Measurements from ENCODE around the gene SNX8.
A peak's percentile ranks its signal among the peaks of the same experiment; 100 is the strongest.

The SNX8 gene

DNA sequence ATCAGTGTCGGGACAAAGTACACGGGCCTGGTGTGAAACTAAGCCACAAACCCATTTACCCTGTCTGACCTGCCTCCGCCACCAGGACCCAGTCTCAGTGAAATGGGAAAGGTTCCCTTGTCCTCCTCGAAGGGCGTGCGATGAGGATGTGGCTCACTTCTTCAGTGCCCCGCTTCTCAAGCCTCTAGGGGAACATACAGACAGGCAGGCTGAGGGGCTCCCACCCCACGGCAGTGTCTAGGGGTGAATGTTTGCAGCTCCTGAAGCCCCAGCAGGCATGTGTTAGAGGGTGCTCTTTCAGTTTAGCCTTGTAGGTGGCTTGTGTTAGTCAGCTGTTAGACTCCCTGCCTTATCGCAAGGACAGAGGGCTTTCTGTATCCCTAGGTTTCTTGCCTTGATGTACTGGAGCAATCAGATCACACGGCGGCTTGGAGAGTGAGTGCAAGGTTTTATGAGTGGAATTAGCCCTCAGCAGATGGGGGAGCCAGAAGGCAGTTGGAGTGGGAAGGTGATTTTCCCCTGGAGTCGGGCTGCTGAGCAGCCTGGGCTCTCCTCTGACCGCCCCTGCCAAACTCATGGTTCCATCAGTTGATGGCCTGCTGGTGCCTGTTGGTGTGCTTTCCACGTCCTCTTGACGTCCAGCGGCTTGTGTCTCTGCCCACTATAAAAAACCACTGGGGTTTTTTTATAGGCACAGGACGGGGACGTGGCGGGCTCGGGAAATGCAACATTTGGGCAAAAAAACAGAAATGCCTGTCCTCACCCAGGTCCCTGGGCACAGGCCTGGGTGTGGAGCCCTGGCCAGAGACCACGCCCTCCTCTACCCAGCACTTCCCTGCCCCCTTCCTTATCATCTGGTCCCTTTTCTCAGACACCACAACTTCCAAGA, 71.5 kb downstream of the SNX8 start:
- no peak for DNase-seq

- peak; percentile 39 for DNase-seq
Observed at GRCh38 chr7:2241580-2242540, 72.4 kb downstream of the SNX8 start, which contains the start of the genes MRM2 and NUDT1. Gene MRM2 (minus strand): TSS chr7:2242205. CDS start chr7:2242169, 36 bp downstream. Gene NUDT1 (plus strand): TSS chr7:2242226. CDS start chr7:2244575, 2,349 bp downstream.

DNA sequence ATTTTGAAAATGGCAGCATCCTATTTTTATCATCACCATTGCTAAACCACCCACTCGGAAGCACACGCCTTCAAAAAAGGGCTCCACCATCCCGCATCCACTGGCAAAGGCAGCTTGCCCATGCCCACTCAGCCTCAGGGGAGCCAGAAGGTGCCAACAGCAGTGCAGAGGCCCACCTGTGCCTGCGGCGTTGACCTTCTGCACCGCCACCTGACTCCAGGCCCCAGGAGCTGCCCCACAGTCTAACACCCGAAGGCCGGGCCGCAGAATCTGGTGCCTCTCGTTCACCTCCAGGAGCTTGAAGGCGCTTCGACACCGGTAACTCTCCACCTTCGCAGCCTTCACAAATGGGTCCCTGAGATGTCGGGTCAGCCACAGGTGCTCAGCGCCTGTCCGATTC, 75.0 kb downstream of the SNX8 start:
- no peak for DNase-seq

DNA sequence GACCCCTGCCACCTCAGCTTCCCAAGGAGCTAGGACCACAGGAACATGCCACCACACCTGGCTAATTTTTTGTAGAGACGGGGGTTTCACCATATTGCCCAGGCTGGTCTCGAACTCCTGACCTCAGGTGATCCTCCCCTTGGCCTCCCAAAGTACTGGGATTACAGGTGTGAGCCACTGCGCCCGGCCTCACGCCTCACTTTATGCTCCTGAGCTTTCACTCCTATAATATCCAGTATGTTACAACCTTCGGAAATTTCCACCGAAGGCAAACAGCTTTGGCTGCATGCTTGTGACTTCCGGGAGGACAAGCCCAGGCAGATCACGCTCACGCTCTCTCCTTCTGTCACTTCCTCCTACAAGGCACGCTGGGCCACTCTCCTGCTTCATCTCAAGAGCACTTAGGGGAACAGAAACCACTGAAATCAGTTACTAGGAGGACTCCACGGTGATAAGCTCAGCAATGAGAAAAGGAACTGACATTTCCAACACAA, 77.1 kb downstream of the SNX8 start:
- no peak for DNase-seq

GRCh38 chr7:2233926-2234325, 80.3 kb downstream of the SNX8 start:
- DNase-seq: no peak

GRCh38 chr7:2232766-2233520, 81.3 kb downstream of the SNX8 start, which contains the start of gene MAD1L1:
Gene MAD1L1 (minus strand): TSS chr7:2232945. CDS start chr7:2230133, 2,812 bp downstream.
- peak; percentile 77 for DNase-seq

GRCh38 chr7:2231992-2232765, 82.1 kb downstream of the SNX8 start:
- DNase-seq: no peak

GRCh38 chr7:2230882-2231281, 83.4 kb downstream of the SNX8 start:
- DNase-seq: no peak

- DNase-seq: no peak
Observed at GRCh38 chr7:2230226-2230625, 84.0 kb downstream of the SNX8 start.

DNA sequence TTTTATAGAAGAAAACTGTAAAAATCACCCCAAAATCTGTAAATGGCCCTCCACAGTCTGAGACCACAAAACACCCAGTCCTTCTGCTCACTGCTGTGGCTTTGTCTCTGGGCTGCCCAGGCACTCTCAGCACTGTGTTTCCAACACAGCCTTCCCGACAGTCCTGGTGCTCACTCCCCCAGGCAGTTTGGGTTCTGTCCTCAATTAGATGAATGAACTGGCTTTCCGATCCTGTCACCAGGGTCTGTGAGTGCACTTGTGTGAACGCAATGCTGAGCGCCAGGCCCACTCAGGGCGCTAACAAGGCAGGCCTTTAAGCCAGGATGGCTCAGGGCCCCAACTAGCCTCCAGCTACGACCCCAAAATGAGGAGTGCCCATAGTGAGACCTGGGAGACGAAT, 84.8 kb downstream of the SNX8 start:
- no peak for DNase-seq

- no peak for DNase-seq
Observed at GRCh38 chr7:2228921-2229320, 85.3 kb downstream of the SNX8 start.

- no peak for DNase-seq
Observed at GRCh38 chr7:2227699-2228098, 86.5 kb downstream of the SNX8 start.

DNA sequence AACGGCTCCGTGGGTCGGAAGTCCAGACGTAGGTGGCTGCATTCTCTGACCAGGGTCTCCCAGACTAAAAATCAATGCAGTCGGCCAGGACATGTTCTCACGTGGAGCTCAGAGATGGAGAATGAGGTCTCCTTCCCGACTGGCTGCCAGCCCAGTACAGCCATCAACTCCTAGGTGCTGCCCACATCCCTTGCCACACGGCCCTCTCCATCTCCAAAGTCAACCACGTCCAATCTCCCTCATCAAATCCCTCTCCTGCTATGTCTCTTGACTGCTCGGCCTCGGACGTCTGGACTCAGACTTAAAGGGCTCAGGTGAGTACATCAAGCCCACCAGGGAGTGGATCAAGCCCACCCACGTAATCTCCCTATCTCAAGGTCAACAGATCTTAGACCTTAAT, 88.4 kb downstream of the SNX8 start:
- no peak for DNase-seq

GRCh38 chr7:2225336-2225735, 88.9 kb downstream of the SNX8 start:
- DNase-seq: no peak

DNA sequence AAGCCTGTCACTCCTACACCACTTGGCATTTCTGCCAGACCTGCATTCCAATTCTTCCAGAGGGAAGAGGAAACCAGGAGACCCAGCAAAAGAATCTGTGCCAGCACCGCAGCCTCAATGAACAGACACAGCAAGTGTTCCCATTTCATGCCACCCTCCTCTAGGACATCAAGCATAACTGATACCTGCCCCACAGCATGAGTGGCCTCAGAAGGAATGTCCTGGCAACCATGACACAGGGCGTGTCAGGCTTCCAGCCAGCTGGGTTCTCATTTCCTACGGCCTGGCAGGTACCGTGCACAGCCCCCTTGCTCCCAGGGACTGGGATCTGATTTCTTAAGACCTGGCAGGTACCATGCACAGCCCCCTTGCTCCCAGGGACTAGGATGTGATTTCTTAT, 89.3 kb downstream of the SNX8 start:
- DNase-seq: no peak

DNA sequence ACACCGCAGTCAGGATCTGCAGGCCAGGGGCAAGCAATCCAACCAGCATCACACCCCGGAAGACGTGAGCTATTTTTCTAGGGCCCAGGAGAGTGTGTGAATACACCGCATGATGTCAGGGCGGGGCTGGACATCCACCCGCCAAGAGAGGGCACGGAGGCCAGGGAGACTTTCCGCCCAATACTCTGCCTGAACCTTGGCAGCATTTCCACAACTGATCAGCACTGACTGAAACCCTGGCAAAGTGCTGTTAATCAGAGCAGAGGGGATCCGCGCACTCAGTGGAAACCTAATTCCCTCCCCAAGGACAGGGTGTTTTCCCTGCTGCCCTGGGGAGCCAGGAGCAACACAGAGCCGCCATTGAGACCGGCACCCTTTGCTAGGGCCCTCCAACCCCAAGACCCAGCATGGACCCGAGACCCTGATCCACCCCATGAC, 89.7 kb downstream of the SNX8 start:
- no peak for DNase-seq

GRCh38 chr7:2223321-2223720, 90.9 kb downstream of the SNX8 start:
- no peak for DNase-seq

DNA sequence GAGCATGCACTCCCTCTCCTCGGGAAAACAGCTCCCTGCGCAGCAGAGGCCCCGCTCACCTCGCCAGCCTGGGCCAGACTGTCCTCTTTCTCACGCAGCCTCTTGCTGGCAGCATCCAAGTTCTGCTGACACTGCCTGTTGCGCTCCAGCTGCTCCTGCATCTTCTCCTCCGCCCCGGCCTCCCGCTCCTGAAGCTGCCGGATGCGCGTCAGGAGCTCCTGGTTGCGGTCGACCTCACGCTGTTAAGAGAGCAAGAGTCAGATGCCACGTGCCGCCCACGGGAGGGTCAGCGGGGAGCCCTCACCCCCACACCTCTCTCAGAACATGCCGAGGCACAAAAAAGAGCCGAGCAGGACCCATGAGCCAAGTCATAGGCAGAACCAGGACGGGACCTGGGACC, 91.7 kb downstream of the SNX8 start:
- DNase-seq: no peak

DNA sequence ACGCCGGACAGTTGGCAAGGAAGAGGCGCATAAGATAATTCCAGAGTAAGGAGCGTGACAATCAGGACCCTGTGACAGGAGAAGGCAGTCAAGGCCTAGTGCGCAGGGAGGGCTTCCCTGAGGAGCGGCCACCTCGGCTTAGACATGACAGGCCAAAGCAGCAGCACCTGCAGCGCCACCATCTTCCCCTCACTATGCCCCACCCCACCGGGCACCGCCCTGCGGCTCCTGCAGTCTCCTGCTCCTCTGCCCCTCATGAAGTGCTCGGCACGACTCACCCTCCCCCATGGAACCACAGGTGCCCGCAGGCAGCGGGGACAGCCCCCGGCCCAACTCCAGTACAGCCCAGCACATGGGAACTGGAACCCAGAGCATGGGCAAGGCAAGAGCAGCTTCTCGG, 93.3 kb downstream of the SNX8 start:
- DNase-seq: no peak

GRCh38 chr7:2220506-2220905, 93.7 kb downstream of the SNX8 start:
- no peak for DNase-seq

DNA sequence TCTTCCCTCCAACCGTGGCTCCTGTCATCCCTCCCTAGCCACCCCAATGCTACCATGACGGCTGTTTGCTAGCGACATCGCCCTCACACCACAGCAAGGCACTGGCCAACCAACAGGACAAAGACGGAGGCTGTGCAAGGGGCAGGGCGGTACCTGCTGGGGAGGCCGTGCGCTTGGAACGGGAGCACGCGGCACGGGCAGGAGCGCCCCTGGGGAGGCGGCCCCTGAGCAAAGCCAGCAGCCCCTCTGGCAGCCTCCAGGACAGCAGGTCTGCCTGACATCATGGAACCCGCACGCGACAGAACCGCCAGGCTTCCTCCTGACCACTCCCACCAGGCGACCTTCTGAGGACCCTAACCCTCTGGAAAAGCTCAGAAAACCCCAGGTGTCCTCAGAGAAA, 94.2 kb downstream of the SNX8 start:
- DNase-seq: no peak

DNA sequence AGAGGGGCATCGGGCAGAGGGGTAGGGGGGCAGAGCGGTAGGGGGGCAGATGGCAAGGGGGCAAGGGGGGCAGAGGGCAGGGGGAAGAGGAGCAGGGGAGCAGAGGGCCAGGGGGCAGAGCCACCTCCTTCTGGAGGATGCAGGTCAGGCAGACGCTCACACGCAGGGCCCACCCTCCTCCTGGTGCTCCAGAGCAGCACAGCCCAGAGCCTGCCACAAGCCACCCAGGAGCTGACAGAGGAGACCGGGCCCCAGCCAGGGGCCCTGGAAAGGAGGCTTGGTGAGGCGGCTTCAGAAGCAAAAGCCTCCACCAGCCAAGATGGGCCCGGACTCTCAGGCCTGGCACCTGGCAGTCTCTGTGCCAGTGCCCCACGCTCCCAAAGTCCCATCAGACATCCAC, 94.6 kb downstream of the SNX8 start:
- no peak for DNase-seq

All from KG1 (cell line).